Measurements from ENCODE around the gene FCHO2. TPM values are rescaled to one million over a fixed set of nuclear protein-coding genes. Genes with fewer than 3 reads are reported as not detected.
A peak's percentile ranks its signal among the peaks of the same experiment; 100 is the strongest.

FCHO2 gene
- total and polyA plus RNA-seq, 4 donors: 20.7 to 60.9 (median 38.6) TPM

DNA sequence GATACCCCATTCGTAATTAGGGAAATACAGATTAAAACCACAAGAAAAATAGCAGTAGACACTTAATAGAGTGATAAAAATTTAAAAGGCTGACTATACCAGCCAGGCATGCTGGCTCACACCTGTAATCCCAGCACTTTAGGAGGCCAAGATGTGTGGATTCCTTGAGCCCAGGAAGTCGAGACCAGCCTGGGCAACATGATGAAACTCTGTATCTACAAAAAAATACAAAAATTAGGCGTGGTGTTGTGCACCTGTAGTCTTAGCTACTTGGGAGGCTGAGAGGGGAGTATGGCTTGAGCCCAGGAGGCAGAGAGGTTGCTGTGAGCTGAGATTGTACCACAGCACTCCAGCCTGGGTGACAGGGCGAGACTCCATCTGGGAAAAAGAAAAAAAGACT, 72.0 kb downstream of the FCHO2 start:
- no peak overlapping the region for H3K27ac ChIP-seq (ENCODE audit: low read depth in 1 of 2, low read length in 1 of 2)
- H3K27me3 ChIP-seq (ENCODE audit: control insufficient read depth in 3 of 3, insufficient read depth in 3 of 3, low read length in 2 of 3): no peaks in the 10 kb centered on the region
- H3K4me3 ChIP-seq: no peak overlapping the region
- H3K36me3 ChIP-seq (ENCODE audit: control insufficient read depth in 4 of 4, insufficient read depth in 4 of 4, low read length in 4 of 4): peaks cover 4 to 9% (median 6%) of the 10 kb centered on the region in 4 donors
- H3K9me3 ChIP-seq (ENCODE audit: control insufficient read depth in 4 of 4, insufficient read depth in 3 of 4, low read length in 3 of 4): no peaks in the 10 kb centered on the region
- DNase-seq (no peak), ATAC-seq (ENCODE audit: insufficient read depth, low FRiP score) (no peak)
- TF ChIP-seq, protein P1, sequence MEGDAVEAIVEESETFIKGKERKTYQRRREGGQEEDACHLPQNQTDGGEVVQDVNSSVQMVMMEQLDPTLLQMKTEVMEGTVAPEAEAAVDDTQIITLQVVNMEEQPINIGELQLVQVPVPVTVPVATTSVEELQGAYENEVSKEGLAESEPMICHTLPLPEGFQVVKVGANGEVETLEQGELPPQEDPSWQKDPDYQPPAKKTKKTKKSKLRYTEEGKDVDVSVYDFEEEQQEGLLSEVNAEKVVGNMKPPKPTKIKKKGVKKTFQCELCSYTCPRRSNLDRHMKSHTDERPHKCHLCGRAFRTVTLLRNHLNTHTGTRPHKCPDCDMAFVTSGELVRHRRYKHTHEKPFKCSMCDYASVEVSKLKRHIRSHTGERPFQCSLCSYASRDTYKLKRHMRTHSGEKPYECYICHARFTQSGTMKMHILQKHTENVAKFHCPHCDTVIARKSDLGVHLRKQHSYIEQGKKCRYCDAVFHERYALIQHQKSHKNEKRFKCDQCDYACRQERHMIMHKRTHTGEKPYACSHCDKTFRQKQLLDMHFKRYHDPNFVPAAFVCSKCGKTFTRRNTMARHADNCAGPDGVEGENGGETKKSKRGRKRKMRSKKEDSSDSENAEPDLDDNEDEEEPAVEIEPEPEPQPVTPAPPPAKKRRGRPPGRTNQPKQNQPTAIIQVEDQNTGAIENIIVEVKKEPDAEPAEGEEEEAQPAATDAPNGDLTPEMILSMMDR (IDR thresholded peaks at IDR 0.05; ENCODE audit: control extremely low read depth, extremely low read depth): no peak
- H3K9ac ChIP-seq (ENCODE audit: insufficient read depth in 1 of 2, low read length in 2 of 2): no peak overlapping the region
- peaks cover 0 to 9% (median 2%) of the 10 kb centered on the region in 5 donors for H3K4me1 ChIP-seq (ENCODE audit: control insufficient read depth in 5 of 5, insufficient read depth in 5 of 5, low read length in 5 of 5)
- WGBS, 2 donors: 90 to 94% methylated on average over 4 of the region's 4 CpGs

DNA sequence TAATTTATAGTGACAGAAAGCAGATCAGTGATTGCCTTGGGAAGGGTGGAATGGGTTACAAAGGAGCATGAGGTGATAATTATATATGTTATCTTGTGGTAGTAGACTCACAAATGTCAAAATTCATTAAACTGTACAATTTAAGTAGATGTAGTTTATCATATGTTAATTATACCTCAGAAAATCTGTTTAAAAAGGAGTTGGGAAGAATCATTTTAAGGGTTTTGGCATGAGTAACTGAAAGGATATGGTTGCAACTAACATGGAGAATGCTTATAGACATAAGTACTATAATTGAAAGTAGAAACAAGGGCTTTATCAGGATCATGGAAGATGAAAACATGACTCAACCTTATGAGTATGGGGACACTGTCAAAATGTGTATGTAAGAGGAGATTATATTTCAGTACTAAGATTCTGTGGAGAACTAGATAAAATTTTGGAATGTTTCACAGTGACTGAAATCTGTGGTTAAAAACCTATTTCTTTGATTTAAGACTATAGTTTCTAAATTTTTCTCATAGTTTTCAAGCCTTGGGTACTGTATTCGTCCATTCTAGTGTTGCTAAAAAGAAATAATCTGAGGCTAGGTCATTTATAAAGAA, 73.3 kb downstream of the FCHO2 start:
- TF ChIP-seq, protein P1 (IDR thresholded peaks at IDR 0.05; ENCODE audit: control extremely low read depth, extremely low read depth): no peak
- 94 to 97% methylated on average over 1 of the region's 1 CpG for WGBS, 2 donors

DNA sequence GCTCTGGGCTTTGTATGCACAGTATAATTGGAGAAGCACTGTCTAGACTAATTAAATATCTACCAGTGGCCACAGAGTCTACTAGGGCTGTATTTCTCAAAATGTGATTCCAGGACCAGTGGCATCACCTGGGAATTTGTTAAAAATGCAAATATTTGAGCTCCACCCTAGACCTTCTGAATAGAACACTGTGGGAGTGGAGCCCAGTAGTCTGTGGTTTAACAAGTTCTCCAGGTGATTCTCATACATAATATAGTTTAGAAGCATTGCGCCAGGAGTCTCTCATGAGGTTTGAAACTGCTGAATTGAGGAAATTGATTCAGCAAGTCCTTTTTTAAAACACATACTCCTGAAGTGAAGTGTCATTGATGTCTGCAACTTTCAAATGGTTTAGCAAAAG, 74.7 kb downstream of the FCHO2 start:
- no peak for ATAC-seq (ENCODE audit: insufficient read depth, low FRiP score)
- TF ChIP-seq, protein P1 (IDR thresholded peaks at IDR 0.05; ENCODE audit: control extremely low read depth, extremely low read depth): no peak
- 83 to 84% methylated on average over 1 of the region's 1 CpG for WGBS, 2 donors
- peaks cover 0 to 9% (median 6%) of the 10 kb centered on the region in 4 donors for H3K36me3 ChIP-seq (ENCODE audit: control insufficient read depth in 4 of 4, insufficient read depth in 4 of 4, low read length in 4 of 4)
- H3K9ac ChIP-seq (ENCODE audit: insufficient read depth in 1 of 2, low read length in 2 of 2): no peak overlapping the region
- peaks cover 0 to 9% (median 2%) of the 10 kb centered on the region in 5 donors for H3K4me1 ChIP-seq (ENCODE audit: control insufficient read depth in 5 of 5, insufficient read depth in 5 of 5, low read length in 5 of 5)
- peak in 1 of 3 donors; percentile 15 for DNase-seq
- no peaks in the 10 kb centered on the region for H3K27me3 ChIP-seq (ENCODE audit: control insufficient read depth in 3 of 3, insufficient read depth in 3 of 3, low read length in 2 of 3)
- H3K4me3 ChIP-seq: no peak overlapping the region
- no peaks in the 10 kb centered on the region for H3K9me3 ChIP-seq (ENCODE audit: control insufficient read depth in 4 of 4, insufficient read depth in 3 of 4, low read length in 3 of 4)
- no peak overlapping the region for H3K27ac ChIP-seq (ENCODE audit: low read depth in 1 of 2, low read length in 1 of 2)

More for the DNA sequence above, 73.3 kb downstream of the FCHO2 start:
- peaks cover 3 to 9% (median 6%) of the 10 kb centered on the region in 4 donors for H3K36me3 ChIP-seq (ENCODE audit: control insufficient read depth in 4 of 4, insufficient read depth in 4 of 4, low read length in 4 of 4)
- H3K4me1 ChIP-seq (ENCODE audit: control insufficient read depth in 5 of 5, insufficient read depth in 5 of 5, low read length in 5 of 5): peaks cover 0 to 9% (median 2%) of the 10 kb centered on the region in 5 donors
- H3K4me3 ChIP-seq: no peak overlapping the region
- H3K9me3 ChIP-seq (ENCODE audit: control insufficient read depth in 4 of 4, insufficient read depth in 3 of 4, low read length in 3 of 4): no peaks in the 10 kb centered on the region
- no peak overlapping the region for H3K9ac ChIP-seq (ENCODE audit: insufficient read depth in 1 of 2, low read length in 2 of 2)
- no peak overlapping the region for H3K27ac ChIP-seq (ENCODE audit: low read depth in 1 of 2, low read length in 1 of 2)
- DNase-seq: no peak
- H3K27me3 ChIP-seq (ENCODE audit: control insufficient read depth in 3 of 3, insufficient read depth in 3 of 3, low read length in 2 of 3): no peaks in the 10 kb centered on the region
- no peak for ATAC-seq (ENCODE audit: insufficient read depth, low FRiP score)

DNA sequence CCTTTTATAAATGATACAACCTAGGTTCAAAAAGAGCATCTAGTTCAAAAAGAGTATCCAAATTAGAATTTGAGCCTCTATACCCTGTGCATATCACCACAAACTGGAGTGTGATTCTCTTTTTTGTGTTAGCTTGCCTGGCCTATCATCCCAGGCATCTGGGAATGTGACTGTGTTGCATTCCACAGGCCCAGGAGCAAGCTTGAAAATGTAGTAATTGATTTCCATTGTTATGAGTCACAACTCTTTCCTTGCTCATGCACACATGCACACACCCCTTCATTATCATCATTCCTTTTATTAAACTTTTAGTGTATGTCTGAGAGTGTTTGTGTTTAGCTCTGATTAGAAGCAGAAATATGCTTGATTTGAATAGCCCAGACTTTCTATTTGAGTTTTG, 75.2 kb downstream of the FCHO2 start:
- H3K9ac ChIP-seq (ENCODE audit: insufficient read depth in 1 of 2, low read length in 2 of 2): no peak overlapping the region

More for the DNA sequence above, 75.2 kb downstream of the FCHO2 start:
- TF ChIP-seq, protein P1 (IDR thresholded peaks at IDR 0.05; ENCODE audit: control extremely low read depth, extremely low read depth): no peak
- H3K36me3 ChIP-seq (ENCODE audit: control insufficient read depth in 4 of 4, insufficient read depth in 4 of 4, low read length in 4 of 4): peaks cover 0 to 9% (median 4%) of the 10 kb centered on the region in 4 donors
- no peaks in the 10 kb centered on the region for H3K9me3 ChIP-seq (ENCODE audit: control insufficient read depth in 4 of 4, insufficient read depth in 3 of 4, low read length in 3 of 4)
- no peak overlapping the region for H3K27ac ChIP-seq (ENCODE audit: low read depth in 1 of 2, low read length in 1 of 2)
- H3K27me3 ChIP-seq (ENCODE audit: control insufficient read depth in 3 of 3, insufficient read depth in 3 of 3, low read length in 2 of 3): no peaks in the 10 kb centered on the region
- peaks cover 0 to 9% (median 2%) of the 10 kb centered on the region in 5 donors for H3K4me1 ChIP-seq (ENCODE audit: control insufficient read depth in 5 of 5, insufficient read depth in 5 of 5, low read length in 5 of 5)
- DNase-seq: no peak
- H3K4me3 ChIP-seq: no peak overlapping the region
- peak; percentile 74 for ATAC-seq (ENCODE audit: insufficient read depth, low FRiP score)
